GM21390 (cell line): ENCODE results near the gene PDE8A.
A peak's percentile ranks its signal among the peaks of the same experiment; 100 is the strongest.

Experiments
- ATAC-seq: cut with Tn5 transposase; IDR thresholded peaks from one replicate; pipeline ENCODE4 v1.9.1; 2021; ENCODE audit not compliant: unreplicated experiment

Gene PDE8A

GRCh38 chr15:85071504-85071903 is 89.8 kb downstream of the PDE8A start:
- no peak for ATAC-seq

GRCh38 chr15:85072917-85073316 is 91.3 kb downstream of the PDE8A start:
- no peak for ATAC-seq

DNA sequence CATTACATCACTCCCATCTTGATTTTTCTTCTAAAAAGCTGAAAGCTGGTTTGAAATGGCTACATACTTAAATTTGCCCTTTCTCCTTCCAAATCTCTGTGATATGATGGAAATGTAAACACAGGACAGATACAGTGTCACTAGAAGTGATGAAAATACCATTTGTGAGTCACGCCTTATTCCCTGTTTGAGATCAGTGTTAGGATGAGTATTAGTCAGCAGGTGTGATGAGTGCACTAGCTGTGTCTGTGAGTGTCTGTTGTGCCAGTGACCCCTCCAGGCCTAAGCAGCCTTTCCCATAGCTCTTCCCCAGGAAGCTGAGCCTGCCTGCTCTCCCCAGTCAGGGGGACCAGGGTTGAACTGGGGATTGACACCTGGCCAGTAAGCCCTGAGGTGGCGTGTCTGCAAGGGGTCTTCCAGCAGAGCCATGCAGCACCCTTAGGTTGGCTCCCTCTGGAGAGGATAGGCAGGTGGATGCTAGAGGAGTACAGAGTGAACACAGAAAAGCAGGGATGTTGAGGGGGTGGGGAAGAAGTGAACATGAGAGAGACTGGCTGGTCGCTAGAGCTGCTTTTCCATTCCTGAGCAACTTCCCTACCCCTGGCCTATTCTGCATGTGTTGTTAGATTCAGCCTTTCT is 92.0 kb downstream of the PDE8A start:
- peak; percentile 89 for ATAC-seq

GRCh38 chr15:85086855-85087254 is 105.2 kb downstream of the PDE8A start:
- ATAC-seq: no peak

- ATAC-seq: no peak
Measured at GRCh38 chr15:85088300-85088699, 106.6 kb downstream of the PDE8A start.

GRCh38 chr15:85089929-85090597 is 108.4 kb downstream of the PDE8A start:
- ATAC-seq: no peak

GRCh38 chr15:85091990-85092389 is 110.3 kb downstream of the PDE8A start:
- no peak for ATAC-seq

DNA sequence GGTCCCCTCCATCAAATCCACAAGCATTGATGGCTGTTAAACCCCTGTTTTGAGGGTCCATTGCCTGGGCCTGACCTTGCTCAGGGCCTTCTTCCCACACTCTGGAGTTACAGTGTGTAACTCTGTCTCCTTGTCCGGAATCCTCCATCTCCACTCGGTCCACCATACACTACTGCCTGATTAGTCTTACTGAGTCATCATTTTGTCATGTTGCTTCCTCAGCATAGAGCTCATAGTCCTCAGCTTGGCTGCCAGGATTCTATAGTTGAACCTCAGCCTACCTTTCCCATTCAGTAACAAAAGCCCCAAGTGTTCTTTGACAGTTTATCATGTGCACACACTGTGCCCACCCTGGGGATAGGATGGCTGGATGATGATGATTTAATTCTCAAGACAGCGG is 113.0 kb downstream of the PDE8A start:
- no peak for ATAC-seq

DNA sequence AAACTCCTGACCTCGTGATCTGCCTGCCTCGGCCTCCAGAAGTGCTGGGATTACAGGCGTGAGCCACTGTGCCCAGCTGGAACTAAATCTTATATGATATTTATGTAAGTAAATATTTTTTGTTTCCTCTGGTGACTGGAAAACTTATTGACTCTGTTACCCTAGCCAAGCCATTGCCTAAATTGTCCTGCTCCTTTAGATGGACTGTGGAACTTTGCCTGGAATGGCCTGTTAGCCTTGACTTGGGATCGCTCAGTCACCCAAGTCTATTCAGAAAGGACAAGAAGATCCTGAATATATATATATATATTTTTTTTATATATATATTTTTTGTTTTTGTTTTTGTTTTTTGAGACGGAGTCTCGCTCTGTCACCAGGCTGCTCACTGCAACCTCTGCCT is 113.9 kb downstream of the PDE8A start:
- ATAC-seq: no peak

DNA sequence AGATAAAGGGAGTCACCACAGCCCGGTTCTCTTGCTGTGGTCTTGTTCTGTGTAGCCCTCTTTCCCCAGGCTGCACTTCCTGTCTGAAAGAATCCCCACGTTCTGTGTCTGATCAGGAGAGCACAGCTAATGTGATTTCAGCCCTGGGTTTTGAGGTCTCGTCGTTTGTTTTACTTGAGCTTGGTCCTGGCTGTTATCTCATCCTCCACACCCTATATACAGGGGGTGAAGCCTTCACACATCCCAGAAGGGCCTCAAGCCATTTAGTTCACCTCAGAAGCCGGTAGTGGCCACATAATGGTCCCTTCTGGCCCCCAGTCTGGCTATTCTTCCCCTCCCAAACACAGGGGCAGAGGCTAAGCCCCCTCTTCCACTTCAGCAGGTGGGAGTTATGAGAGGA is 115.6 kb downstream of the PDE8A start:
- ATAC-seq: no peak

DNA sequence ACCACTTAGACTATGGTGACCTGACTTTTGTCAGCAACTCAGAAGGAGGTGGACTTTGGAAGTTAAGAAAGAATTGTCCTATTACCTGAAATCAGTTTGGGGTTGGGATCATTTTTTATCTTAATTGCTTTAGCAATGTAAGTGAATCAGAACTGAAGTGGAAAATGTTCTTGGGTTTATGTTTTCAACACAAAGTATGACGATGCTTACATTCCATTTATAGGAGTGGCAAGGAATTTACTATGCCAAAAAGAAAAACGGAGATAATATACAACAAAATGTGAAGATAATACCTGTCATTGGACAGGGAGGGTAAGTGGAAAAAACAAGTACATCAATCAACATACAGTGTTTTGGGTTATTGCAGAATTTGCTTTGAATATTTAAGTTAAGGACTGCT is 116.1 kb downstream of the PDE8A start:
- no peak for ATAC-seq

GRCh38 chr15:85099195-85099803 is 117.6 kb downstream of the PDE8A start:
- no peak for ATAC-seq

DNA sequence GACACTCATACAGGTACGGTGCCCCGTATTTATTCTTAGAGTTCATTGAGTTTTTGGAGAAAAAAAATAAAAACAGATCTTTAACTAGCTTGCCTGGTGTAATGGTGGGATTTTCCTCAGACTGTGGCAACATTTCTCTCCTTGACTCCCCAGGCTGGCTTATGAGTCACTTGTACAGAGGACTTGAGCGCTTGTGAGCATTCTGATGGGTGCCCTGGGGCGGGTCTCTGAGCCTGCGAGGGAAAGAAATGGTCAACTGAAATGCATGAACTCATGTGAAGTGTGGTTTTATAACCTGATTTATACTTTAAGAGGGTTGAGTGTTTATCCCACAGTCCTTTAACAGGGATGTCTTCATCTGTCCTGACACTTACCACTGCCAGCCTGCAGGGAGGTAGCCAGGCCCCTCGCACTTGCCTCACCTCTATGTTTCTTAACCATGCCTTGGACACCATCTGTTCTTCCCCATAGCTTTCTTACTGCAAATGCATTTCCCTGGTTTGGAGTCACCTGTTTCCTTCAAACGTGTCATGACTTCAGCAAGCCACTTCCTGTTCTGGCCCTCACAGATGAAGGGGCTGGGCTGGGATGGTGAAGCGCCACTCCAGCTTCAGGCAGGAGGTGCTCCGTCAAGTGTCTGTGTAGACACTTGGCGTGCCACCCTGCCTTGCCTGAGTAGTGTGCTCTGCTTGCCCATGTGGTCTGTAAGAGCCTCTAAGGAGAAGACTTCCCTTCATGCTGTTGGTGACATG is 118.7 kb downstream of the PDE8A start:
- ATAC-seq: no peak

DNA sequence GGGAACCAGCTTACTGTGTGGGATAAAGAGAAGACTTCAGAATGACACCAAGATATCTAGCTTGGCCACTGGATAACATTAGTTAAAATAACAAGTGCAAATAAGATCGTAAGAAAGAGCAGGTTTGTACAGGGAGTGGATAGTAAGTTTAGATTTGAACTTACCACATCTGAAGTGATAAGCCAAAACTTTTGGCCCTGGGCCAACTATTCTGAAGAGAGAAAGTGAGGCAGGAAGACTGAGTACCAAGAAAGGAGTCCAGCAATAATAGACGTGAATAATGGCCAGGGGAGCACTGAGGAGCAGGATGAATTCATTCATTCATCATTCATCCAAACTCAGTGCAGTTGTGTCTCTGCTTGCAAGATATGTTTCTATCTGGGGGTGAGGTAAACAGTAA is 122.9 kb downstream of the PDE8A start:
- ATAC-seq: no peak

DNA sequence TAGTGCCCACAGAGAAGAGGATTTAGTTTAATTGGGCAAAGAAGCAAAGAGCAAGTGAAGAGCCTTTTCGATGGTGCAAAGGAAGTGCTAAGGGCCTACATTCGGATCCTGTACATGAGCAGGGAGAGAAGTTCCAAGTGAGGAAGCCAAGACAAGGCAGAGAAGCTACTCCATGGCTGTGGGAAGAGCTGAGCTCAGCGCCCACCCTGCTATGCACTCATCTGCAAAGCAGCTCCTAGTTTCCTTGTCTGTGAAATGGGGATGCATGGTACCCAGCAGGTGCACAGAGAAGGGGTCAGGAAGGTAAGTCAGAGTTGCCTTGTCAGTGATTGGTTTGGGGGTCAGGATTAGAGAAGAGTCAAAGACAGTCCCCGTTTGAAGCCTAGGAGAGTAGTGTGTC is 126.5 kb downstream of the PDE8A start:
- ATAC-seq: no peak

GRCh38 chr15:85109333-85109732 is 127.7 kb downstream of the PDE8A start:
- ATAC-seq: no peak

GRCh38 chr15:85112997-85113396 is 131.3 kb downstream of the PDE8A start:
- no peak for ATAC-seq

- ATAC-seq: no peak
Measured at GRCh38 chr15:85114886-85115285, 133.2 kb downstream of the PDE8A start.

GRCh38 chr15:85116066-85116465 is 134.4 kb downstream of the PDE8A start:
- ATAC-seq: no peak

DNA sequence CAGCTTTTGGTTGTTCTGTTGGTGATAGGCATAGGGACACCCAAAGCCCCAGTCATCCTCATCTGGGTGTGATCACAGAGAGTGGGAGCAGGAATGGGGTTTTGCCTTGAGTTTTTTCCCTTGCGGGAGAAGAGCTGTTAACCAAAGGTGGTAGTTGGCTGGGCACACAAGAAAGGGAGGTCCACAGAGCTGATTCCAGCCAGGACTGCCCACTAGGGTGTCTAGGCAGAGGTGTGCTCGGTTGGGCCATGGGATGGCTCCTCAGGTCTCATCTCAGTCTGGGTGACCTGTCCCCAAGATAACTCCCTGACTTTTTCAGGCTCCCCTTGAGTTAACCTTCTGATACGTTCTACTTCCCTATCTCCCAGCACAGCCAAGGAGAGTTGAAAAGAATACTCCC is 134.8 kb downstream of the PDE8A start:
- ATAC-seq: no peak

DNA sequence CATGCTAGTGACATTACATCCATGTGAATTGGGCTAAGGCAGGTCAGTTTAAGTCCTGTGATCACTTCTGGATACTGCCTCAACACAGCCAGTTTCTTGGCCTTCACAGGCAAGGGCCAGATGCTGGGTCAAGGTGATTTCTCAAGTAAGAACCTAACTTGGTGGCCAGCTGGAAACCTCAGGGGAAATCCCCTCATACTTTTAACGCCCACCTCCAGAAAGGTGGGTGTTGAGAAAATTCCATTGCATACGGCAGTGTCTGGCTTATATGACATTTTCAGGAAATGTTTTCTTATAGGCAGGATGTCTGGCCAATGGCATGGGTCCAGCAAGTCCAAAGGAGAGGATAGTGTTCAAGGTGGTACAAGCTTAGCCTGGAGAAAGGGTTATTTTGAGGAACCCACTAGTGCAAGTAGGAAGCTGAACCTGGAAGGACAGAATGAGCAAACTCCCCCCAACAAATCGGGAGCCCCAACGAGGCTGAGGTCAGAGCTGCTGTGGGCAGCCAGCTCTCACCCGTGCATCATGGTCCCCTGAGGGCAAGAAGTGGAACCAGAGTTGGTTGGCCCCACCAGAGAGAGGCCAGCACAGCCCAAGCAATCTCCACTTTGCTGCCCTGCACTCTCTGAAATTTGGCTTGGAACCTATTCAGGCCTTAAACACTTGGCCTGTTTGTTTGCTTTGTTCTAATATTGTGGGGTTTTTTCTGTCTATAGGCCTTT is 135.4 kb downstream of the PDE8A start:
- no peak for ATAC-seq
